DMS153 (cell line): ENCODE measurements around the gene C10orf90.

Experiments
- DNase-seq: peaks from one replicate; lab custom pipeline; 2025; lab: John Stamatoyannopoulos, UW

C10orf90 gene

GRCh38 chr10:126670056-126670894 is at the start of gene C10orf90:
Gene C10orf90, minus strand, starts transcription at chr10:126670693. Its CDS starts 213 bp downstream, at chr10:126670480.
- DNase-seq: no peak

- no peak for DNase-seq
These were observed 45.9 kb upstream of the C10orf90 start for GRCh38 chr10:126716366-126716765.

- no peak for DNase-seq
These were observed 43.1 kb upstream of the C10orf90 start for GRCh38 chr10:126713594-126713993.

GRCh38 chr10:126712681-126713080 is 42.2 kb upstream of the C10orf90 start:
- no peak for DNase-seq

- DNase-seq: no peak
These were observed 35.6 kb upstream of the C10orf90 start for GRCh38 chr10:126705951-126706565.

GRCh38 chr10:126705131-126705530 is 34.6 kb upstream of the C10orf90 start:
- DNase-seq: no peak

GRCh38 chr10:126704649-126705048 is 34.2 kb upstream of the C10orf90 start:
- DNase-seq: no peak

- DNase-seq: no peak
These were observed 31.7 kb upstream of the C10orf90 start for GRCh38 chr10:126702181-126702580.

- no peak for DNase-seq
These were observed 31.0 kb upstream of the C10orf90 start for GRCh38 chr10:126701526-126701925.

GRCh38 chr10:126696684-126697083 is 26.2 kb upstream of the C10orf90 start:
- DNase-seq: no peak

- DNase-seq: no peak
These were observed 21.0 kb upstream of the C10orf90 start for GRCh38 chr10:126691456-126691855.

- DNase-seq: no peak
These were observed 20.0 kb upstream of the C10orf90 start for GRCh38 chr10:126690534-126690933.

- DNase-seq: no peak
These were observed 19.0 kb upstream of the C10orf90 start for GRCh38 chr10:126689461-126689994.

GRCh38 chr10:126687121-126687606 is 16.7 kb upstream of the C10orf90 start:
- no peak for DNase-seq

- no peak for DNase-seq
These were observed 16.2 kb upstream of the C10orf90 start for GRCh38 chr10:126686719-126687118.

GRCh38 chr10:126686268-126686667 is 15.8 kb upstream of the C10orf90 start:
- no peak for DNase-seq

- no peak for DNase-seq
These were observed 15.3 kb upstream of the C10orf90 start for GRCh38 chr10:126685756-126686155.

- DNase-seq: no peak
These were observed 13.8 kb upstream of the C10orf90 start for GRCh38 chr10:126684171-126684745.

GRCh38 chr10:126683466-126683865 is 13.0 kb upstream of the C10orf90 start:
- no peak for DNase-seq

GRCh38 chr10:126675656-126676438 is 5.4 kb upstream of the C10orf90 start:
- no peak for DNase-seq

GRCh38 chr10:126674741-126675515 is 4.4 kb upstream of the C10orf90 start:
- no peak for DNase-seq
